SK-N-SH treated with all-trans-retinoic acid at 6 μM for 48 hours (cell line): ENCODE data around the gene SLC4A3.

ENCODE experiments used
- ATAC-seq: fragments of 200-7000 bp; cut with Tn5 transposase; 3 replicates; pipeline ENCODE4 v1.9.1; 2020; ENCODE audit warnings: mild to moderate bottlenecking, moderate library complexity
- ARNTL ChIP-seq: fragments of 450-650 bp; formaldehyde crosslinking; IDR thresholded peaks from 2 replicates; pipeline ENCODE4 v1.5.0; 2020; ENCODE audit warnings: low read depth, mild to moderate bottlenecking, moderate library complexity, borderline replicate concordance
- BACH2 ChIP-seq: fragments of 250-450 bp; sonication (Bioruptor Pico); IDR thresholded peaks from 2 replicates; pipeline ENCODE4 v1.9.0; 2021; ENCODE audit warnings: mild to moderate bottlenecking, borderline replicate concordance
- CSDC2 ChIP-seq: fragments of 250-450 bp; sonication (Bioruptor Pico); IDR thresholded peaks from 2 replicates; pipeline ENCODE4 v1.5.0; 2020; ENCODE audit warnings: mild to moderate bottlenecking, moderate library complexity
- CSRNP3 ChIP-seq: fragments of 250-450 bp; sonication (Bioruptor Pico); IDR thresholded peaks from 2 replicates; pipeline ENCODE4 v1.5.1; 2021; ENCODE audit warnings: mild to moderate bottlenecking, moderate library complexity
- ESRRG ChIP-seq: fragments of 250-450 bp; sonication (Bioruptor Pico); IDR thresholded peaks from 2 replicates; pipeline ENCODE4 v1.6.1; 2021; ENCODE audit warnings: mild to moderate bottlenecking
- GLIS3 ChIP-seq: fragments of 250-450 bp; sonication (Bioruptor Pico); IDR thresholded peaks from 2 replicates; pipeline ENCODE4 v1.5.0; 2020; ENCODE audit warnings: mild to moderate bottlenecking, moderate library complexity
- ISL1 ChIP-seq: fragments of 250-450 bp; sonication (Bioruptor Pico); IDR thresholded peaks from 2 replicates; pipeline ENCODE4 v2.1.2; 2022; ENCODE audit warnings: mild to moderate bottlenecking, moderate library complexity
- OSR1 ChIP-seq: fragments of 250-450 bp; sonication (Bioruptor Pico); IDR thresholded peaks from 2 replicates; pipeline ENCODE4 v1.8.0; 2022; ENCODE audit warnings: moderate library complexity, mild to moderate bottlenecking, inconsistent platforms
- PATZ1 ChIP-seq: fragments of 250-450 bp; sonication (Bioruptor Pico); IDR thresholded peaks from 2 replicates; pipeline ENCODE4 v1.8.0; 2020; ENCODE audit warnings: mild to moderate bottlenecking, moderate library complexity, borderline replicate concordance
- PPARA ChIP-seq: fragments of 250-450 bp; sonication (Bioruptor Pico); IDR thresholded peaks from 2 replicates; pipeline ENCODE4 v1.5.0; 2020; ENCODE audit warnings: mild to moderate bottlenecking, borderline replicate concordance
- RARB ChIP-seq: fragments of 250-450 bp; sonication (Bioruptor Pico); IDR thresholded peaks from 2 replicates; pipeline ENCODE4 v1.8.0; 2021; ENCODE audit warnings: mild to moderate bottlenecking, moderate library complexity
- SNAI2 ChIP-seq: fragments of 250-450 bp; sonication (Bioruptor Pico); IDR thresholded peaks from 2 replicates; pipeline ENCODE4 v1.5.0; 2020; ENCODE audit warnings: mild to moderate bottlenecking, moderate library complexity
- TCF4 ChIP-seq: fragments of 250-450 bp; sonication (Bioruptor Pico); IDR thresholded peaks from 2 replicates; pipeline ENCODE4 v1.8.0; 2021; ENCODE audit warnings: mild to moderate bottlenecking, moderate library complexity, borderline replicate concordance
- TOX ChIP-seq: fragments of 250-450 bp; sonication (Bioruptor Pico); IDR thresholded peaks from 2 replicates; pipeline ENCODE4 v1.8.0; 2021; ENCODE audit warnings: mild to moderate bottlenecking, moderate library complexity, borderline replicate concordance
- ZC3H10 ChIP-seq: fragments of 250-450 bp; sonication (Bioruptor Pico); IDR thresholded peaks from 2 replicates; pipeline ENCODE4 v1.5.1; 2021; ENCODE audit warnings: mild to moderate bottlenecking, moderate library complexity
- ZFP3 ChIP-seq: fragments of 250-450 bp; sonication (Bioruptor Pico); IDR thresholded peaks from 2 replicates; pipeline ENCODE4 v1.5.0; 2020; ENCODE audit warnings: mild to moderate bottlenecking, moderate library complexity
- ZFP30 ChIP-seq: fragments of 450-650 bp; formaldehyde crosslinking; IDR thresholded peaks from 2 replicates; pipeline ENCODE4 v1.5.0; 2022; ENCODE audit warnings: mild to moderate bottlenecking, moderate library complexity
- ZNF565 ChIP-seq: fragments of 450-650 bp; formaldehyde crosslinking; conservative IDR thresholded peaks from 2 replicates; pipeline ENCODE4 v1.5.0; 2020; ENCODE audit warnings: low read depth, mild to moderate bottlenecking, moderate library complexity
- ZNF70 ChIP-seq: fragments of 450-650 bp; formaldehyde crosslinking; IDR thresholded peaks from 2 replicates; pipeline ENCODE4 v1.5.0; 2020; ENCODE audit warnings: mild to moderate bottlenecking, moderate library complexity
- TF ChIP-seq, protein P1 (sequence below): fragments of 250-450 bp; sonication (Bioruptor Pico); IDR thresholded peaks from 2 replicates; pipeline ENCODE4 v1.5.1; 2020; ENCODE audit warnings: low read depth, mild to moderate bottlenecking, moderate library complexity
- TF ChIP-seq, protein P2 (sequence below): fragments of 250-450 bp; sonication (Bioruptor Pico); IDR thresholded peaks from 2 replicates; pipeline ENCODE4 v1.8.0; 2021; ENCODE audit warnings: low read depth, mild to moderate bottlenecking, moderate library complexity, borderline replicate concordance

Gene SLC4A3

GRCh38 chr2:219628986-219629901 lies 1.8 kb downstream of the SLC4A3 start (continued):
- TF ChIP-seq ZNF70 (CRISPR knock-in tag) (no peak), ZC3H10 (no peak), ZNF565 (no peak), TCF4 (CRISPR knock-in tag) (no peak)

GRCh38 chr2:219629976-219630695 lies 2.7 kb downstream of the SLC4A3 start:
- ATAC-seq, result no peak
- TF ChIP-seq PATZ1 (CRISPR knock-in tag) (no peak), ZFP3 (no peak), RARB (CRISPR knock-in tag) (no peak), BACH2 (CRISPR knock-in tag) (no peak), ZC3H10 (no peak), PPARA (CRISPR knock-in tag) (no peak), CSDC2 (no peak), ISL1 (CRISPR knock-in tag) (no peak), ARNTL (no peak), OSR1 (CRISPR knock-in tag) (no peak), GLIS3 (no peak), ZNF565 (no peak), TCF4 (CRISPR knock-in tag) (no peak), SNAI2 (no peak), ZFP30 (CRISPR knock-in tag) (no peak), ESRRG (no peak), CSRNP3 (CRISPR knock-in tag) (no peak), TOX (no peak)
- TF ChIP-seq, protein P1, sequence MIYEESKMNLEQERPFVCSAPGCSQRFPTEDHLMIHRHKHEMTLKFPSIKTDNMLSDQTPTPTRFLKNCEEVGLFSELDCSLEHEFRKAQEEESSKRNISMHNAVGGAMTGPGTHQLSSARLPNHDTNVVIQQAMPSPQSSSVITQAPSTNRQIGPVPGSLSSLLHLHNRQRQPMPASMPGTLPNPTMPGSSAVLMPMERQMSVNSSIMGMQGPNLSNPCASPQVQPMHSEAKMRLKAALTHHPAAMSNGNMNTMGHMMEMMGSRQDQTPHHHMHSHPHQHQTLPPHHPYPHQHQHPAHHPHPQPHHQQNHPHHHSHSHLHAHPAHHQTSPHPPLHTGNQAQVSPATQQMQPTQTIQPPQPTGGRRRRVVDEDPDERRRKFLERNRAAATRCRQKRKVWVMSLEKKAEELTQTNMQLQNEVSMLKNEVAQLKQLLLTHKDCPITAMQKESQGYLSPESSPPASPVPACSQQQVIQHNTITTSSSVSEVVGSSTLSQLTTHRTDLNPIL (CRISPR knock-in tag), result no peak
- TF ChIP-seq, protein P2, sequence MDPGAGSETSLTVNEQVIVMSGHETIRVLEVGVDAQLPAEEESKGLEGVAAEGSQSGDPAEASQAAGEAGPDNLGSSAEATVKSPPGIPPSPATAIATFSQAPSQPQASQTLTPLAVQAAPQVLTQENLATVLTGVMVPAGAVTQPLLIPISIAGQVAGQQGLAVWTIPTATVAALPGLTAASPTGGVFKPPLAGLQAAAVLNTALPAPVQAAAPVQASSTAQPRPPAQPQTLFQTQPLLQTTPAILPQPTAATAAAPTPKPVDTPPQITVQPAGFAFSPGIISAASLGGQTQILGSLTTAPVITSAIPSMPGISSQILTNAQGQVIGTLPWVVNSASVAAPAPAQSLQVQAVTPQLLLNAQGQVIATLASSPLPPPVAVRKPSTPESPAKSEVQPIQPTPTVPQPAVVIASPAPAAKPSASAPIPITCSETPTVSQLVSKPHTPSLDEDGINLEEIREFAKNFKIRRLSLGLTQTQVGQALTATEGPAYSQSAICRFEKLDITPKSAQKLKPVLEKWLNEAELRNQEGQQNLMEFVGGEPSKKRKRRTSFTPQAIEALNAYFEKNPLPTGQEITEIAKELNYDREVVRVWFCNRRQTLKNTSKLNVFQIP (CRISPR knock-in tag), result no peak
- TF ChIP-seq, all 23 proteins: peak for 0

DNA sequence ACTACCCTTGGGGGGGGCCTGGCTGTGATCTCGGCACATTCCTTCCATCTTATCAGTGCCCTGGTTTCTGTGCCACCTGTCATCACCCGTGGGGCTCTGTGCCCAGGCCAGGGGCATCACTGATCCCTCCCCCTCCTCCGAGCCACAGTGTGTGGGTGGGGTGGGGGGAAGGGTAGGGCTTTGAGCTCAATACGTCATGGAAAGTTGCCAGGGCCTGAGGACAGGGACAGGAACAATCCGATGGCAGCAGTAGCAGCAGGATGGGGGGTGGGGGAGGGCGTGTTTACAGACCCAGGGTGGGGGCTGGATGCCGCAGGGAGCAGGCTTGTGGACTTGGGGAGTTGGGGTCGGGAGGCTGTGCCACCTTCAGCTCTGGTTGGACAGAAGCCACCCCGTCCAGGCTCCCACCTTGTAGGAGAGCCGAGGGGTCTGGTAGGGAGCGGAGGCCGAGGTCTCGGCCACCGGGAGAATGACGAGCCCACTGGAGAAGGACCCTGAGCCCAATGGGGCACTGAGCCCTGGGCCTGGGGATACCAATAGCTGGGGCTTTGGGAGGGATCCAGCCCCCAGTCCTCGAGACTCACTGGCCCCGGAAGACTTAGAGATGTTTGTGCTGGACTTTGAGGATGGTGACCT lies 3.5 kb downstream of the SLC4A3 start:
- no peak for ATAC-seq
- TF ChIP-seq PATZ1 (CRISPR knock-in tag) (no peak), ZNF565 (no peak)
